HL-60 (cell line): Measurements from ENCODE around the gene FREM1.
"Not testable (repeated sequence)": the region's sequence is repeated elsewhere in the genome, so short reads cannot be mapped to it uniquely, and the experiment has no call there.

ENCODE experiments used
- DNase-seq, 2 experiments: peaks; one replicate each; pipeline ENCODE4 v3.0.0-alpha.2; 2010 to 2020; ENCODE audit warnings: low read depth in 1 of 2, low spot score in 1 of 2
- H3K27ac ChIP-seq: fragments of 250-450 bp; sonication (Bioruptor Pico); replicated peaks from 2 replicates; pipeline ENCODE4 v1.5.1; 2020; ENCODE audit warnings: mild to moderate bottlenecking, moderate library complexity
- H3K27me3 ChIP-seq: fragments of 250-450 bp; sonication (Bioruptor Pico); 2 replicates; pipeline ENCODE4 v1.5.1; 2021; ENCODE audit warnings: mild to moderate bottlenecking, moderate library complexity; ENCODE audit not compliant: insufficient read depth, poor library complexity, severe bottlenecking
- H3K4me3 ChIP-seq: replicated peaks from 2 replicates; pipeline ENCODE4 v1.5.1; 2011; ENCODE audit warnings: mild to moderate bottlenecking, control low read depth, low read length; ENCODE audit not compliant: insufficient read depth
- GABPA ChIP-seq: IDR thresholded peaks from 2 replicates; pipeline ENCODE4 v1.6.1; 2012; ENCODE audit warnings: low read depth
- POLR2AphosphoS5 ChIP-seq: IDR thresholded peaks from 2 replicates; pipeline ENCODE4 v1.6.1; 2012; ENCODE audit warnings: low read depth
- SPI1 ChIP-seq: IDR thresholded peaks from 2 replicates; pipeline ENCODE4 v1.6.1; 2012; ENCODE audit warnings: low read depth, mild to moderate bottlenecking, borderline replicate concordance
- TF ChIP-seq, protein P1 (sequence below): IDR thresholded peaks from 2 replicates; pipeline ENCODE4 v1.6.1; 2012; ENCODE audit warnings: low read depth; ENCODE audit not compliant: insufficient replicate concordance
- TF ChIP-seq, protein P2 (sequence below): IDR thresholded peaks from one replicate; pipeline ENCODE4 v1.5.1; 2011; ENCODE audit warnings: low read length, control low read depth, inconsistent platforms; ENCODE audit not compliant: insufficient read depth

FREM1 gene

DNA sequence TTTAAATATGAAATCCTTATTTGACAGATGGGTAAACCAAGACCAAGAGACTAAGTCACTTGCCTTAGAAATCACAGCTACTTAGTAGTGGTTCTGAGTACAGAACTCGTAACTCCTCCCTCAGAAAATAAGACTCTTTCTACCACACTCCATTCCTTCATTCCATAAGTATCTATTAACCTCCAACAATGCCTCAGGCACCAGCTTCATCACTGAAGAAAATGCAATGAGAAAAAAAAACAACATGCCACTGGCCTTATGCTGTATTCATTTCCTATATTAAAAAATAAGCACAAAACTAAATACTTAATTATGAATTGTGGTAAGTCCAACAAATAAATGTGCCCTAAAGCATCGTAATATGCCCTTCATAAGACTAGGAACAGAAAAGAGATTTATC lies 13.5 kb upstream of the FREM1 start:
- no peak overlapping the region for H3K27ac ChIP-seq
- TF ChIP-seq POLR2AphosphoS5, result no peak
- TF ChIP-seq, protein P1, sequence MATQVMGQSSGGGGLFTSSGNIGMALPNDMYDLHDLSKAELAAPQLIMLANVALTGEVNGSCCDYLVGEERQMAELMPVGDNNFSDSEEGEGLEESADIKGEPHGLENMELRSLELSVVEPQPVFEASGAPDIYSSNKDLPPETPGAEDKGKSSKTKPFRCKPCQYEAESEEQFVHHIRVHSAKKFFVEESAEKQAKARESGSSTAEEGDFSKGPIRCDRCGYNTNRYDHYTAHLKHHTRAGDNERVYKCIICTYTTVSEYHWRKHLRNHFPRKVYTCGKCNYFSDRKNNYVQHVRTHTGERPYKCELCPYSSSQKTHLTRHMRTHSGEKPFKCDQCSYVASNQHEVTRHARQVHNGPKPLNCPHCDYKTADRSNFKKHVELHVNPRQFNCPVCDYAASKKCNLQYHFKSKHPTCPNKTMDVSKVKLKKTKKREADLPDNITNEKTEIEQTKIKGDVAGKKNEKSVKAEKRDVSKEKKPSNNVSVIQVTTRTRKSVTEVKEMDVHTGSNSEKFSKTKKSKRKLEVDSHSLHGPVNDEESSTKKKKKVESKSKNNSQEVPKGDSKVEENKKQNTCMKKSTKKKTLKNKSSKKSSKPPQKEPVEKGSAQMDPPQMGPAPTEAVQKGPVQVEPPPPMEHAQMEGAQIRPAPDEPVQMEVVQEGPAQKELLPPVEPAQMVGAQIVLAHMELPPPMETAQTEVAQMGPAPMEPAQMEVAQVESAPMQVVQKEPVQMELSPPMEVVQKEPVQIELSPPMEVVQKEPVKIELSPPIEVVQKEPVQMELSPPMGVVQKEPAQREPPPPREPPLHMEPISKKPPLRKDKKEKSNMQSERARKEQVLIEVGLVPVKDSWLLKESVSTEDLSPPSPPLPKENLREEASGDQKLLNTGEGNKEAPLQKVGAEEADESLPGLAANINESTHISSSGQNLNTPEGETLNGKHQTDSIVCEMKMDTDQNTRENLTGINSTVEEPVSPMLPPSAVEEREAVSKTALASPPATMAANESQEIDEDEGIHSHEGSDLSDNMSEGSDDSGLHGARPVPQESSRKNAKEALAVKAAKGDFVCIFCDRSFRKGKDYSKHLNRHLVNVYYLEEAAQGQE, result no peak
- TF ChIP-seq SPI1, result no peak
- no peak for TF ChIP-seq GABPA
- TF ChIP-seq, protein P2, sequence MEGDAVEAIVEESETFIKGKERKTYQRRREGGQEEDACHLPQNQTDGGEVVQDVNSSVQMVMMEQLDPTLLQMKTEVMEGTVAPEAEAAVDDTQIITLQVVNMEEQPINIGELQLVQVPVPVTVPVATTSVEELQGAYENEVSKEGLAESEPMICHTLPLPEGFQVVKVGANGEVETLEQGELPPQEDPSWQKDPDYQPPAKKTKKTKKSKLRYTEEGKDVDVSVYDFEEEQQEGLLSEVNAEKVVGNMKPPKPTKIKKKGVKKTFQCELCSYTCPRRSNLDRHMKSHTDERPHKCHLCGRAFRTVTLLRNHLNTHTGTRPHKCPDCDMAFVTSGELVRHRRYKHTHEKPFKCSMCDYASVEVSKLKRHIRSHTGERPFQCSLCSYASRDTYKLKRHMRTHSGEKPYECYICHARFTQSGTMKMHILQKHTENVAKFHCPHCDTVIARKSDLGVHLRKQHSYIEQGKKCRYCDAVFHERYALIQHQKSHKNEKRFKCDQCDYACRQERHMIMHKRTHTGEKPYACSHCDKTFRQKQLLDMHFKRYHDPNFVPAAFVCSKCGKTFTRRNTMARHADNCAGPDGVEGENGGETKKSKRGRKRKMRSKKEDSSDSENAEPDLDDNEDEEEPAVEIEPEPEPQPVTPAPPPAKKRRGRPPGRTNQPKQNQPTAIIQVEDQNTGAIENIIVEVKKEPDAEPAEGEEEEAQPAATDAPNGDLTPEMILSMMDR, result no peak
- no peak for DNase-seq
- H3K27me3 ChIP-seq, result no peaks in the 10 kb centered on the region
- H3K4me3 ChIP-seq, result no peak overlapping the region

DNA sequence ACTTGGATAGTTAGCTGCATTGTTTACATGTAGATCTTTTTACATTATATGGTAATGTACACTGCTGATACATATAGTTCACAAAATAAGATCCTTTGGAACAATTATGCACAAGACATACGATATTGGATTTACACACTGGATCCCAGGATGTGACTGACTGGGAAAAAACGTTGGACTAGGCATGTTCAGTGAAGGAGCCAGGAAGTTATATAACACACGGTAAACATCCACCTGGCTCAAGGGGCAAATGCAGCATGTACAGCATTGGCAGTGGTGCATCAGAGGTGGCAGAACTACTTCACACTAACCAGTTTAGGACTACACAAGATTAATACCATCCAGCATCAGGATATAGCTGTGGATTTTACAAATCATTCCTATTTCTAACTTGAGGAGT lies 10.6 kb upstream of the FREM1 start:
- not testable (repeated sequence) for DNase-seq, H3K27ac ChIP-seq, H3K4me3 ChIP-seq, H3K27me3 ChIP-seq

- Histone ChIP-seq H3K27me3 (no peaks in the 10 kb centered on the region), H3K27ac (no peak overlapping the region), H3K4me3 (no peak overlapping the region)
- TF ChIP-seq SPI1 (no peak), POLR2AphosphoS5 (no peak), GABPA (no peak)
- TF ChIP-seq, protein P2, result no peak
- TF ChIP-seq, protein P1, result no peak
- DNase-seq, result no peak
Observed at GRCh38 chr9:14913366-14913765, 3.1 kb upstream of the FREM1 start.

- no peak overlapping the region for H3K27ac ChIP-seq
- TF ChIP-seq POLR2AphosphoS5, result no peak
- TF ChIP-seq, protein P1, result no peak
- no peak for TF ChIP-seq SPI1
- TF ChIP-seq, protein P2, result no peak
- no peak for TF ChIP-seq GABPA
- no peaks in the 10 kb centered on the region for H3K27me3 ChIP-seq
- no peak overlapping the region for H3K4me3 ChIP-seq
- DNase-seq, result no peak
Observed at GRCh38 chr9:14912859-14913258, 2.6 kb upstream of the FREM1 start.
